Testis (tissue), 2 donors: Measurements from ENCODE around the gene TNNC2.

ENCODE experiments used
- CTCF ChIP-seq, 3 experiments: fragments of 450-650 bp in 2 of 3; fragments of 200-600 bp in 1 of 3; sonication (generic) in 1 of 3; IDR thresholded peaks; one replicate each; pipeline ENCODE4 v1.5.1; 2016 to 2019; ENCODE audit warnings: antibody characterized with exemption in 3 of 3, mild to moderate bottlenecking in 2 of 3, moderate library complexity in 1 of 3
- POLR2A ChIP-seq: fragments of 450-650 bp; IDR thresholded peaks from one replicate; pipeline ENCODE4 v1.6.1; 2017; ENCODE audit warnings: antibody characterized with exemption, mild to moderate bottlenecking, moderate library complexity

GRCh38 chr20:45780159-45780558, 47.0 kb downstream of the TNNC2 start:
- TF ChIP-seq CTCF (IDR thresholded peaks at IDR 0.05) (no peak), POLR2A (no peak)
